Esophagus squamous epithelium (tissue), 4 donors: ENCODE data around the gene TIMM29.

Experiments used
- CTCF ChIP-seq, 6 experiments: fragments of 450-650 bp in 4 of 6; fragments of 200-600 bp in 2 of 6; sonication (generic) in 2 of 6; IDR thresholded peaks; one replicate each; pipeline ENCODE4 v1.5.1; 2016 to 2019; ENCODE audit warnings: antibody characterized with exemption in 6 of 6, mild to moderate bottlenecking in 4 of 6, moderate library complexity in 4 of 6
- POLR2A ChIP-seq, 4 donors: fragments of 450-650 bp; IDR thresholded peaks; one replicate each; pipeline ENCODE4 v1.6.1; 2017; ENCODE audit warnings: antibody characterized with exemption in 4 of 4, mild to moderate bottlenecking in 4 of 4, moderate library complexity in 3 of 4

- TF ChIP-seq POLR2A (IDR thresholded peaks at IDR 0.05) (no peak), CTCF (IDR thresholded peaks at IDR 0.05) (no peak)
Measured at GRCh38 chr19:10952809-10953208, 24.2 kb downstream of the TIMM29 start.
